Heart right ventricle (tissue), 16 donors: ENCODE measurements around the gene LTBR. TPM values are rescaled to one million over a fixed set of nuclear protein-coding genes. Genes with fewer than 3 reads are reported as not detected.
A peak's percentile ranks its signal among the peaks of the same experiment; 100 is the strongest.

Source experiments
- ATAC-seq, 8 donors: fragments of 200-7000 bp; cut with Tn5 transposase; one replicate each; pipeline ENCODE4 v1.9.1; 2020; ENCODE audit warnings: mild to moderate bottlenecking in 8 of 8, moderate library complexity in 8 of 8, moderate number of reproducible peaks in 1 of 8
- DNase-seq, 2 donors: peaks; one replicate each; pipeline ENCODE4 v3.0.0-alpha.2; 2020
- H3K27ac ChIP-seq, 10 donors: fragments of 200-600 bp; sonication (generic) in 2 of 10; one replicate each; pipeline versions ENCODE4 v1.5.0 to v1.8.0; 2020 to 2022; ENCODE audit warnings: mild to moderate bottlenecking in 3 of 10
- H3K27me3 ChIP-seq, 7 donors: fragments of 200-600 bp; one replicate each; pipeline ENCODE4 v1.8.0; 2021 to 2022; ENCODE audit warnings: mild to moderate bottlenecking in 2 of 7
- H3K36me3 ChIP-seq, 9 donors: fragments of 200-600 bp; sonication (generic) in 1 of 9; one replicate each; pipeline versions ENCODE4 v1.5.0 to v1.8.0; 2020 to 2022; ENCODE audit warnings: mild to moderate bottlenecking in 2 of 9
- H3K4me1 ChIP-seq, 9 donors: fragments of 200-600 bp; sonication (generic) in 1 of 9; one replicate each; pipeline versions ENCODE4 v1.5.0 to v1.8.0; 2020 to 2022; ENCODE audit warnings: mild to moderate bottlenecking in 4 of 9
- H3K4me3 ChIP-seq, 10 donors: fragments of 200-600 bp; sonication (generic) in 2 of 10; one replicate each; pipeline versions ENCODE4 v1.5.0 to v1.8.0; 2020 to 2022; ENCODE audit warnings: mild to moderate bottlenecking in 7 of 10, moderate library complexity in 2 of 10
- H3K9me3 ChIP-seq, 11 donors: fragments of 200-600 bp in 10 of 11; sonication (generic) in 2 of 11; one replicate each; pipeline versions ENCODE4 v1.5.0 to v1.8.0; 2013 to 2022; ENCODE audit warnings: mild to moderate bottlenecking in 2 of 11, control low read depth in 1 of 11, moderate library complexity in 1 of 11
- CTCF ChIP-seq, 9 donors: fragments of 200-600 bp; sonication (generic) in 2 of 9; IDR thresholded peaks; one replicate each; pipeline versions ENCODE4 v1.5.0 to v1.8.0; 2021 to 2022; ENCODE audit warnings: antibody characterized with exemption in 9 of 9, mild to moderate bottlenecking in 5 of 9, moderate library complexity in 1 of 9
- WGBS, 2 donors: extraction: QIAGEN DNeasy Blood & Tissue Kit; methylation state at CpG; one replicate each; pipeline ENCODE4 v1.1.7; 2013; ENCODE audit warnings: inconsistent platforms in 1 of 2; 5-methylcytosine and 5-hydroxymethylcytosine counted together
- intact Hi-C, 10 donors: fragments of 100-400 bp; cut with DNase I; formaldehyde crosslinking; loops; one replicate each; pipeline versions ENCODE4 v1.11.1 to v1.14.2; 2022
- long read RNA-seq, 3 donors: library from polyadenylated mRNA; unstranded; transcript quantifications; one replicate each; pipeline ENCODE4 v2.0.0, GENCODE V29; 2020 to 2021
- polyA plus RNA-seq, 2 donors: library from polyadenylated mRNA; stranded (reverse); fragments of 200-250 nt; gene quantifications; one replicate each; pipeline ENCODE4 v1.2.3, GENCODE V29; 2013
- total RNA-seq, 10 donors: library from RNA; stranded (reverse); fragmentation: NEBNext Ultra II Directional in 3 of 10; extraction: Animal tissue kit (Norgen Biotek cat#: 25700) in 3 of 10; gene quantifications; one replicate each; pipeline versions ENCODE4 v1.2.1 to v1.2.4, GENCODE V29; 2021 to 2023
- donor health status: Arrhythmogenic right ventricular cardiomyopathy.
- donor health status: ischemic (EF 13 %, LVEDD 7.1; RV severe dilation, severe dysfunction).
- donor health status: healthy with polysubstance abuse.
- donor health status: DM: no; HTN: yes; CAD: no.
- donor health status: DM: no; HTN: no; CAD: no.
- donor health status: ischemic (EF 25% LVEDD 6.9; RV normal size, moderate dysfunction).
- donor health status: ischemic (EF 25% LVEDD 5.7; RV mildly dilated, moderate dysfunction).
- donor health status: healthy.
- donor health status: DM: yes; HTN: yes; CAD: no.
- donor health status: Ischemic cardiomyopathy.
- donor health status: ischemic (EF 35%, LVEDD 5.7; RV mildly dilated, moderate dysfunction).
- donor health status: nonischemic (EF 11% LVEDD 7.7; RV severe dilation, severe dysfunction).
- donor health status: DM: yes; HTN: yes; CAD: no.
- donor health status: PGD.
- donor health status: ischemic (EF 29% LVEDD 5.4; RV normal size, mild dysfunction).
- donor health status: nonischemic (EF 23%, LVEDD 6.1; RV moderate dilation, normal function).

The LTBR gene
- total RNA-seq (10 to 100 TPM; 14.1 to 49.1 (median 20.8) TPM), polyA plus RNA-seq (10 to 100 TPM; 37.5 to 38.3 TPM)
- long read RNA-seq, donor 1, transcript LTBR-201 (10 exons, 2,260 nt) = major isoform, 13 of 24 reads
- long read RNA-seq, donor 1, partial matches to known transcripts = 6 of 24 reads
- long read RNA-seq, donor 1, other reads (novel, unspliced or antisense) = 3 of 24 reads
- long read RNA-seq, donor 2, transcript LTBR-201 (10 exons, 2,260 nt) = major isoform, 15 of 30 reads
- long read RNA-seq, donor 2, partial matches to known transcripts = 8 of 30 reads
- long read RNA-seq, donor 2, other reads (novel, unspliced or antisense) = 6 of 30 reads
- long read RNA-seq, donor 3, transcript LTBR-201 (10 exons, 2,260 nt) = major isoform, 41 of 112 reads
- long read RNA-seq, donor 3, partial matches to known transcripts = 57 of 112 reads
- long read RNA-seq, donor 3, other reads (novel, unspliced or antisense) = 12 of 112 reads

- Histone ChIP-seq H3K4me1 (peaks cover 5 to 65% (median 28%) of the 10 kb centered on the region in 9 donors), H3K4me3 (peak within 1 kb of the TSS; percentile 53 to 94 (median 82)), H3K36me3 (peaks cover 0 to 35% (median 19%) of the 10 kb centered on the region in 9 donors), H3K27ac (peak within 1 kb of the TSS; percentile 63 to 98 (median 95)), H3K27me3 (no peaks in the 10 kb centered on the region), H3K9me3 (no peaks in the 10 kb centered on the region)
- 8 to 16% methylated on average over 59 to 62 of the region's 62 CpGs for WGBS, 2 donors
- ATAC-seq = peak; percentile 96 to 98 (median 97)
- TF ChIP-seq CTCF (IDR thresholded peaks at IDR 0.05) = peak in 5 of 9 donors; percentile 15 to 48 (median 33)
- peak; percentile 96 to 98 for DNase-seq
- intact Hi-C loops = loop anchor here in 7 of 10 donors (2.0 to 10.0 kb wide), 5 partner anchors 47 to 53 kb away; no protein-coding TSS in a partner anchor
Measured at GRCh38 chr12:6383572-6384498, at the start of gene LTBR. Gene LTBR, plus strand, starts transcription at chr12:6384162. Its CDS starts 197 bp downstream, at chr12:6384359.

GRCh38 chr12:6334359-6334758, 49.6 kb upstream of the LTBR start:
- peaks cover under 1 to 83% (median 47%) of the 10 kb centered on the region in 9 donors for H3K36me3 ChIP-seq
- 68 to 72% methylated on average over 5 of the region's 5 CpGs for WGBS, 2 donors
- H3K27ac ChIP-seq = peak overlapping the region; percentile 88 to 100 (median 97)
- intact Hi-C loops = loop anchor here in 5 of 10 donors (2.0 to 10.0 kb wide), 4 partner anchors 33 to 200 kb away; partner anchors contain the start of genes GAPDH (in 3 of the 5) and LTBR (in 2 of the 5)
- peak overlapping the region in 3 of 10 donors; percentile 19 to 99 (median 99) for H3K4me3 ChIP-seq
- peaks cover 38 to 100% (median 66%) of the 10 kb centered on the region in 9 donors for H3K4me1 ChIP-seq
- TF ChIP-seq CTCF (IDR thresholded peaks at IDR 0.05) = no peak
- no peaks in the 10 kb centered on the region for H3K9me3 ChIP-seq
- ATAC-seq (no peak), DNase-seq (no peak)
- no peaks in the 10 kb centered on the region for H3K27me3 ChIP-seq

GRCh38 chr12:6334940-6335450, 49.0 kb upstream of the LTBR start:
- 33 to 52% methylated on average over 13 of the region's 13 CpGs for WGBS, 2 donors
- Histone ChIP-seq H3K4me3 (peak overlapping the region in 9 of 10 donors; percentile 30 to 99 (median 95)), H3K27ac (peak overlapping the region; percentile 88 to 100 (median 97)), H3K36me3 (peaks cover 0 to 79% (median 41%) of the 10 kb centered on the region in 9 donors), H3K4me1 (peaks cover 42 to 100% (median 72%) of the 10 kb centered on the region in 9 donors), H3K27me3 (no peaks in the 10 kb centered on the region), H3K9me3 (no peaks in the 10 kb centered on the region)
- no peak for TF ChIP-seq CTCF (IDR thresholded peaks at IDR 0.05)
- intact Hi-C loops = loop anchor here in 6 of 10 donors (2.0 to 10.0 kb wide), 8 partner anchors 32 to 200 kb away; partner anchors contain the start of genes LTBR (in 5 of the 6) and GAPDH (in 4 of the 6)
- ATAC-seq (peak in 1 of 8 donors; percentile 8), DNase-seq (no peak)
